ENCODE data around the gene CTNND2. TPM values are rescaled to one million over a fixed set of nuclear protein-coding genes. Genes with fewer than 3 reads are reported as not detected.

CTNND2 gene
- total RNA-seq, 1 experiment from 2014 or later = 7.0 TPM

DNA sequence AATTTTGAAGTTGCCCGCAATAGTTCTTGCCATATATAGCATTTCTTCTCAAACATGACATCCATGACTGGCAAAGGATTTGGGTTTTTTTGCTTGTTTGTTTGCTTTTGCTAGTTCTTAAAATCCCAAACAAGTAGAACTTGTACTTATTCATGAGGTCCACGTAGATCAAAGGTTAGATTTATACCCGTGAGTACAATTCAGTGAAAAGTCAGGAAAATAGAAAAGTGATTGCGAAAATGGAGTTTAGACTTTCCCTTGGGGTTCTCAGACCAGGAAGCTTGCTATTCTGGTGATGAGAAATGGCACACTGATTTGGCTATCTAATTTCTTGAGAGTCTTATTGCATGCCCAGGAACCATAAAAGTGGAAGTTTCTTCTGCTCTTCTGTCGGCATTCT is 304.7 kb downstream of the CTNND2 start:
- Histone ChIP-seq H3K23me2 (ENCODE audit: insufficient read length, low read depth, low read length, poor library complexity, severe bottlenecking) (no peaks in the 10 kb centered on the region), H2AFZ (ENCODE audit: low read length) (no peak overlapping the region), H3K23ac (ENCODE audit: insufficient read length, low read depth, low read length) (no peak overlapping the region), H3K56ac (ENCODE audit: insufficient read length, low read depth, low read length) (no peak overlapping the region), H3K27me3 (ENCODE audit: insufficient read depth, low read length) (no peaks in the 10 kb centered on the region), H3K4me2 (ENCODE audit: insufficient read depth, insufficient read length, low read length) (no peak overlapping the region), H3K4ac (ENCODE audit: low read depth, low read length) (no peak overlapping the region), H3K9ac (ENCODE audit: extremely low read depth, insufficient read length, low read length) (no peak overlapping the region), H2BK5ac (ENCODE audit: insufficient read length, low read length) (no peak overlapping the region), H2AK5ac (ENCODE audit: insufficient read length, low read length) (no peak overlapping the region), H4K5ac (ENCODE audit: insufficient read length, low read depth, low read length) (no peak overlapping the region), H3K9me3 (ENCODE audit: control insufficient read depth, low read depth, low read length) (no peaks in the 10 kb centered on the region), H3K4me1 (ENCODE audit: insufficient read depth, low read length) (peaks cover 4% of the 10 kb centered on the region; the same call in 1 of the 2 replicates), H4K91ac (ENCODE audit: insufficient read length, low read depth, low read length) (no peak overlapping the region), H4K8ac (replicated peaks; ENCODE audit: insufficient read length, low read depth, low read length) (no peak overlapping the region), H3K79me2 (ENCODE audit: insufficient read depth, low read length) (no peaks in the 10 kb centered on the region), H3K14ac (ENCODE audit: insufficient read depth, low read length) (no peak overlapping the region), H2BK15ac (ENCODE audit: low read depth, low read length) (no peak overlapping the region), H3K79me1 (ENCODE audit: insufficient read depth, low read depth, low read length, poor library complexity, severe bottlenecking) (no peaks in the 10 kb centered on the region), H2BK120ac (ENCODE audit: low read depth, low read length, poor library complexity, severe bottlenecking) (no peak overlapping the region), H3T11ph (ENCODE audit: low read length) (no peak overlapping the region), H3K18ac (ENCODE audit: insufficient read length, low read depth, low read length) (no peak overlapping the region), H2BK20ac (ENCODE audit: low read depth, low read length, poor library complexity, severe bottlenecking) (no peak overlapping the region), H2BK12ac (ENCODE audit: insufficient read length, low read depth, low read length) (no peak overlapping the region), H4K20me1 (ENCODE audit: control insufficient read depth, insufficient read depth, insufficient read length) (no peaks in the 10 kb centered on the region), H3K27ac (ENCODE audit: insufficient read length, low read depth, low read length) (no peak overlapping the region)
- no peak for DNase-seq
- H3K27me3 Mint-ChIP-seq (ENCODE audit: low read depth) = no peaks in the 10 kb centered on the region
- TF ChIP-seq, protein P1, sequence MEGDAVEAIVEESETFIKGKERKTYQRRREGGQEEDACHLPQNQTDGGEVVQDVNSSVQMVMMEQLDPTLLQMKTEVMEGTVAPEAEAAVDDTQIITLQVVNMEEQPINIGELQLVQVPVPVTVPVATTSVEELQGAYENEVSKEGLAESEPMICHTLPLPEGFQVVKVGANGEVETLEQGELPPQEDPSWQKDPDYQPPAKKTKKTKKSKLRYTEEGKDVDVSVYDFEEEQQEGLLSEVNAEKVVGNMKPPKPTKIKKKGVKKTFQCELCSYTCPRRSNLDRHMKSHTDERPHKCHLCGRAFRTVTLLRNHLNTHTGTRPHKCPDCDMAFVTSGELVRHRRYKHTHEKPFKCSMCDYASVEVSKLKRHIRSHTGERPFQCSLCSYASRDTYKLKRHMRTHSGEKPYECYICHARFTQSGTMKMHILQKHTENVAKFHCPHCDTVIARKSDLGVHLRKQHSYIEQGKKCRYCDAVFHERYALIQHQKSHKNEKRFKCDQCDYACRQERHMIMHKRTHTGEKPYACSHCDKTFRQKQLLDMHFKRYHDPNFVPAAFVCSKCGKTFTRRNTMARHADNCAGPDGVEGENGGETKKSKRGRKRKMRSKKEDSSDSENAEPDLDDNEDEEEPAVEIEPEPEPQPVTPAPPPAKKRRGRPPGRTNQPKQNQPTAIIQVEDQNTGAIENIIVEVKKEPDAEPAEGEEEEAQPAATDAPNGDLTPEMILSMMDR (conservative IDR thresholded peaks at IDR 0.05) = no peak
- WGBS (ENCODE audit: extremely low coverage, insufficient read length, low lambda C conversion rate) = no CpG with 5 or more reads among the region's 5 CpGs
- H3K27ac Mint-ChIP-seq = no peak overlapping the region
- H3K4me3 Mint-ChIP-seq = no peak overlapping the region
- H3K9me3 Mint-ChIP-seq = no peaks in the 10 kb centered on the region
- no peaks in the 10 kb centered on the region for H3K36me3 Mint-ChIP-seq (ENCODE audit: insufficient read depth in 1 of 3, low read depth in 3 of 3)
- H3K4me1 Mint-ChIP-seq = peaks cover 14 to 16% of the 10 kb centered on the region in 2 experiments
